Thoracic aorta (tissue), 2 donors: ENCODE results near the gene FOXP1. TPM values are rescaled to one million over a fixed set of nuclear protein-coding genes. Genes with fewer than 3 reads are reported as not detected.
A peak's percentile ranks its signal among the peaks of the same experiment; 100 is the strongest.

Experiments
- ATAC-seq: fragments of 150-250 bp; one replicate; pipeline ENCODE4 v1.8.0; 2017; ENCODE audit warnings: low read depth; ENCODE audit not compliant: insufficient number of reproducible peaks, low FRiP score
- DNase-seq: peaks from one replicate; pipeline ENCODE4 v3.0.0-alpha.2; 2020; ENCODE audit warnings: low spot score
- H3K27ac ChIP-seq, 2 donors: fragments of 200-600 bp; sonication (generic); 1 replicate in 1 of 2; 2 replicates in 1 of 2; pipeline ENCODE4 v1.5.1; 2016; ENCODE audit warnings: mild to moderate bottlenecking in 2 of 2, moderate library complexity in 2 of 2
- H3K27me3 ChIP-seq: fragments of 200-600 bp; sonication (generic); replicated peaks from 2 replicates; pipeline ENCODE4 v1.6.0; 2016; ENCODE audit warnings: mild to moderate bottlenecking; ENCODE audit not compliant: insufficient read depth
- H3K36me3 ChIP-seq: fragments of 200-600 bp; sonication (generic); one replicate; pipeline ENCODE4 v1.5.1; 2016
- H3K4me1 ChIP-seq, 2 donors: fragments of 200-600 bp; sonication (generic); 1 replicate in 1 of 2; 2 replicates in 1 of 2; pipeline versions ENCODE4 v1.5.1 to v1.6.0; 2016; ENCODE audit warnings: low read depth in 2 of 2, mild to moderate bottlenecking in 1 of 2; ENCODE audit not compliant: control insufficient read depth in 1 of 2
- H3K4me3 ChIP-seq: fragments of 200-600 bp; sonication (generic); 2 replicates; pipeline ENCODE4 v1.5.1; 2016; ENCODE audit warnings: mild to moderate bottlenecking
- H3K9me3 ChIP-seq: fragments of 200-600 bp; sonication (generic); 2 replicates; pipeline ENCODE4 v1.5.1; 2016
- total RNA-seq, 2 donors: library from RNA; depleted of rRNA; stranded (reverse); fragments of >200 nt; gene quantifications; one replicate each; pipeline versions ENCODE4 v1.1.0 to v1.2.3, GENCODE V29; 2016
- TF ChIP-seq, protein P1 (sequence below): fragments of 200-600 bp; sonication (generic); IDR thresholded peaks from one replicate; pipeline ENCODE4 v1.5.1; 2019; ENCODE audit warnings: antibody characterized with exemption

FOXP1 gene
- total RNA-seq, 2 donors from 2014 or later: 176 to 255 TPM

DNA sequence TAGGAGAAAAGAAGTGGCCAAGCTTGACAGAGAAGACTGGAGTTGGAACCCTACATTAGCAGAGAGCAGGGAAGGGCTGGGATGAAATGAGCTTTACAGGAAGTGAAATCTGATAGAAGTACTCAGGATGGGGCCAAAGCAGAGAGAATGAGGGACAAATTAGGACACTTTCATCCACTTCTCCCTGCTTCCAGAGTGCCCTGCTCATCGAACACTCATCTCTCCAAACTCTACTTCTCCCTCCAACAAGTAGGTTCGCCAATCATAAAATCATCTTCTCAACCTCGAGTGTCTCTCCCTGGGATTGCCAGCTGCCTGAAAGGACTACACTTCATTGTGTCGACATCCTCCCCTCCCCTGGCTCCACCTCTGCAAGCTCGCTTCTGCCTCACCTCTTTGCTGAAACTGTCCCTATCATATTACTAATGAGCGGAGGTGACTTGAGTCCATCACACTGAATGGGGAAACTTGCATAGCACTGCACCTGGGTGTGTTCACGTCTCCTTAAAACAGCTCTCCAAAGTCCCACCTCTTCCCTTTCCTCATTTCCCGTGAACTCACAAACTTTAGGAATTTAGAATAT, 365.8 kb downstream of the FOXP1 start:
- no peak for ATAC-seq
- no peaks in the 10 kb centered on the region for H3K9me3 ChIP-seq
- DNase-seq: no peak
- no peaks in the 10 kb centered on the region for H3K36me3 ChIP-seq
- no peak overlapping the region for H3K27ac ChIP-seq
- no peaks in the 10 kb centered on the region for H3K27me3 ChIP-seq
- H3K4me3 ChIP-seq: no peak overlapping the region
- no peaks in the 10 kb centered on the region for H3K4me1 ChIP-seq
- TF ChIP-seq, protein P1, sequence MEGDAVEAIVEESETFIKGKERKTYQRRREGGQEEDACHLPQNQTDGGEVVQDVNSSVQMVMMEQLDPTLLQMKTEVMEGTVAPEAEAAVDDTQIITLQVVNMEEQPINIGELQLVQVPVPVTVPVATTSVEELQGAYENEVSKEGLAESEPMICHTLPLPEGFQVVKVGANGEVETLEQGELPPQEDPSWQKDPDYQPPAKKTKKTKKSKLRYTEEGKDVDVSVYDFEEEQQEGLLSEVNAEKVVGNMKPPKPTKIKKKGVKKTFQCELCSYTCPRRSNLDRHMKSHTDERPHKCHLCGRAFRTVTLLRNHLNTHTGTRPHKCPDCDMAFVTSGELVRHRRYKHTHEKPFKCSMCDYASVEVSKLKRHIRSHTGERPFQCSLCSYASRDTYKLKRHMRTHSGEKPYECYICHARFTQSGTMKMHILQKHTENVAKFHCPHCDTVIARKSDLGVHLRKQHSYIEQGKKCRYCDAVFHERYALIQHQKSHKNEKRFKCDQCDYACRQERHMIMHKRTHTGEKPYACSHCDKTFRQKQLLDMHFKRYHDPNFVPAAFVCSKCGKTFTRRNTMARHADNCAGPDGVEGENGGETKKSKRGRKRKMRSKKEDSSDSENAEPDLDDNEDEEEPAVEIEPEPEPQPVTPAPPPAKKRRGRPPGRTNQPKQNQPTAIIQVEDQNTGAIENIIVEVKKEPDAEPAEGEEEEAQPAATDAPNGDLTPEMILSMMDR: no peak

DNA sequence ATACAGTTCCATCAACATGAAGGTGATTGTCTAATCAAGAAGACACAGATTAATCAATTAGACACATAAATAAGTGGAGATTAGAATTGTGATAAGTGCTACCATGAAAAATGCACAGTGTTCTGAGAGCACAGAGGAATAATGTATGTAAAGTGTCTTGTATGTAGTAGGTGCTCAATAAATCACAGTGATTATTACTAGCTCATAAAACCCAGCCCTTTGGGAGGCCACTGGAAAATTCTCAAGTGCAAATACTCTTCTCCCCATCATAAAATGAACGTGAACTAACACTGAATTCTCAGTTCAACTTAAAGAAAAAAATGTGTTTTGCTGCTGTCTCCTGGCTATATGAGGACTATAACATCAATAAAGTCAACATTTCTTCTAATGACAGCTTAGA, 368.2 kb downstream of the FOXP1 start:
- H3K4me1 ChIP-seq: peaks cover 13 to 17% of the 10 kb centered on the region in 2 donors
- TF ChIP-seq, protein P1: no peak
- H3K27me3 ChIP-seq: no peaks in the 10 kb centered on the region
- ATAC-seq (no peak), DNase-seq (no peak)
- no peaks in the 10 kb centered on the region for H3K9me3 ChIP-seq
- H3K27ac ChIP-seq: no peak overlapping the region
- no peak overlapping the region for H3K4me3 ChIP-seq
- H3K36me3 ChIP-seq: no peaks in the 10 kb centered on the region

DNA sequence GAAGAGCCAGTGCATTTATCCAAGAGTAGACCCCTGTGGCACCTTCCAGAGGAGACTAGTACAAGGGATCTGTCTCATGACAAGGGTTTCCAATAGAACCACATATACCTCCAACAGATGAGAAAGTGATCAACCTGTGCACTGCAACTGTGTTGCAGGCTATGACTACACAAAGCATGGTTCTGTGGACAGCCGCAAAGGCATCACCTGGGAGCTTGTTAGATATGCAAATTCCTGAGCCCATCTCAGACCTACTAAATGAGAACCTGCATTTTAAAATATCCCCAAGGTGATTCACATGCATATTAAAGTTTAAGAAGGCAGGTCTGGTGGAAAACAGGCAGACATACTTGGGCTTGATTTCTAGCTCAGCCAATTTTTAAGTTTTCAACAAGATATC, 368.7 kb downstream of the FOXP1 start:
- no peak for DNase-seq
- no peak overlapping the region for H3K4me3 ChIP-seq
- no peak overlapping the region for H3K27ac ChIP-seq
- H3K9me3 ChIP-seq: no peaks in the 10 kb centered on the region
- no peak for ATAC-seq
- H3K4me1 ChIP-seq: peaks cover 19 to 22% of the 10 kb centered on the region in 2 donors
- no peaks in the 10 kb centered on the region for H3K36me3 ChIP-seq
- H3K27me3 ChIP-seq: no peaks in the 10 kb centered on the region
- TF ChIP-seq, protein P1: no peak

DNA sequence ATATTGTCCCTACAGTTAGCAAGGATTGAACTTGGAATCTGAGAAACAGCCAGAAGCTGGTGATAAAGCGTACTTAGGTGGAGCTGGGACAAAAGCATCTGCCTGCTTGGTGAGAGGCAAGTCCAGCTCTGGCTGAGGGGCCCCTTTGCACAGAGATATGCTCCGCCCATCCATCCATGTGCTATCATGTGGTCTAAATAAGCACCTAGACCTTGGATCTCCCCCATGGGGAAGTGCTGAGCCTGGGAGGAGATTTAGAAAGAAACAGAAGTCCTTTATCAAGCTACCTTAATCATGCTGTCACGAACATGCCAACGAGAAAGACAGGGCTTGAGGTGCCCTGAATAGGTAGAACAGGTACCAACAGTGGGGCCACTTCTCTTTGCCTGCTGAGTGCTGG, 369.5 kb downstream of the FOXP1 start:
- ATAC-seq: no peak
- TF ChIP-seq, protein P1: no peak

DNA sequence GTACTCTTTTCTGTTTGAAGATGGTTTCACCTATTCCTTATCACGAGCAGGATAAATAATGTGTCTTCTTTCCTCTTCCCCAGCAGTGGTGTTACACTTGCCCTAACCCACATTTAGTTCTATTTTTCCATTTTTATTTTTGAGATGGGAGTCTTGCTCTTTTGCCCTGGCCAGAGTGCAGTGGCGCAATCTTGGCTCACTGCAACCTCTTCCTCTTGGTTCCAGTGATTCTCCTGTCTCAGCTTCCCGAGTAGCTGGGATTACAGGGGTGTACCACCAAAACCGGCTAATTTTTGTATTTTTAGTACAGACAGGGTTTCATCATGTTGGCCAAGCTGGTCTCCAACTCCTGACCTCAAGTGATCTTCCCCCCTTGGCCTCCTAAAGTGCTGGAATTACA, 372.4 kb downstream of the FOXP1 start:
- DNase-seq: no peak
- no peaks in the 10 kb centered on the region for H3K27me3 ChIP-seq
- no peak overlapping the region for H3K4me3 ChIP-seq
- no peaks in the 10 kb centered on the region for H3K9me3 ChIP-seq
- H3K27ac ChIP-seq: peak overlapping the region; percentile 72 to 75
- H3K36me3 ChIP-seq: no peaks in the 10 kb centered on the region
- peaks cover 38 to 59% of the 10 kb centered on the region in 2 donors for H3K4me1 ChIP-seq
- ATAC-seq: no peak
- TF ChIP-seq, protein P1: no peak

More for the DNA sequence above, 369.5 kb downstream of the FOXP1 start:
- Histone ChIP-seq H3K9me3 (no peaks in the 10 kb centered on the region), H3K4me3 (no peak overlapping the region), H3K27ac (no peak overlapping the region), H3K36me3 (no peaks in the 10 kb centered on the region), H3K4me1 (peaks cover 27 to 30% of the 10 kb centered on the region in 2 donors), H3K27me3 (no peaks in the 10 kb centered on the region)
- DNase-seq: no peak
